HCT116 (cell line): Measurements from ENCODE around the gene TBX5. TPM values are rescaled to one million over a fixed set of nuclear protein-coding genes. Genes with fewer than 3 reads are reported as not detected.

Experiments
- ATAC-seq: fragments of 200-7000 bp; cut with Tn5 transposase; 2 replicates; pipeline ENCODE4 v1.9.1; 2020; ENCODE audit warnings: mild to moderate bottlenecking, moderate library complexity
- BruUV-seq: library from RNA; stranded (reverse); fragments of 400-500 nt; replicated peaks from 2 replicates; lab custom pipeline; 2021; lab: Mats Ljungman, UMichigan
- CTCF ChIA-PET: fragments of 300-600 bp; sonication (Branson Sonifier 250); formaldehyde crosslinking; loops from one replicate; lab custom pipeline; 2021; ENCODE audit warnings: antibody characterized with exemption; lab: Charles Lee
- POLR2A ChIA-PET: fragments of 300-600, 350-600 bp; sonication (Branson Sonifier 250); formaldehyde crosslinking; loops from one replicate; lab custom pipeline; 2021; ENCODE audit warnings: antibody characterized with exemption; lab: Charles Lee
- RAD21 ChIA-PET, 2 experiments: fragments of 300-600 bp; sonication (Branson Sonifier 250); formaldehyde crosslinking; loops; one replicate each; lab custom pipeline; 2023; ENCODE audit warnings: low total read pairs in 2 of 2; ENCODE audit not compliant: uncharacterized antibody in 2 of 2, unreplicated experiment in 2 of 2, low non-redundant PET in 1 of 2; lab: Charles Lee
- DNase-seq: peaks from one replicate; pipeline ENCODE4 v3.0.0-alpha.2; 2010; ENCODE audit warnings: low read depth, low spot score
- H2AFZ ChIP-seq: fragments of 200-600 bp; shearing (Covaris generic), sonication (generic); 2 replicates; pipeline ENCODE4 v1.6.1; 2017; ENCODE audit warnings: low read depth, mixed run types, mixed read lengths, antibody characterized with exemption, low read length; ENCODE audit not compliant: poor library complexity, severe bottlenecking
- H3K27ac ChIP-seq: 2 replicates; pipeline ENCODE4 v1.5.1; 2012; ENCODE audit warnings: low read depth, low read length
- H3K27me3 ChIP-seq: fragments of 200-600 bp; sonication (generic); 2 replicates; pipeline ENCODE4 v1.6.1; 2016; ENCODE audit warnings: mixed run types, low read length, mixed read lengths; ENCODE audit not compliant: insufficient read depth
- H3K36me3 ChIP-seq, 2 experiments: fragments of 200-500 bp in 1 of 2; fragments of 200-600 bp in 1 of 2; sonication (Bioruptor generic) in 1 of 2; sonication (generic) in 1 of 2; 2 replicates each; pipeline versions ENCODE4 v1.5.1 to v1.6.1; 2014 to 2016; ENCODE audit warnings: low read length in 2 of 2, inconsistent platforms in 1 of 2, mixed read lengths in 1 of 2, mixed run types in 1 of 2; ENCODE audit not compliant: insufficient read depth in 2 of 2, control insufficient read depth in 1 of 2
- H3K4me1 ChIP-seq, 2 experiments: fragments of 200-600 bp in 1 of 2; sonication (generic) in 1 of 2; 2 replicates each; pipeline versions ENCODE4 v1.5.1 to v1.6.1; 2012 to 2017; ENCODE audit warnings: low read length in 2 of 2, inconsistent platforms in 1 of 2, mild to moderate bottlenecking in 1 of 2, mixed read lengths in 1 of 2, mixed run types in 1 of 2, moderate library complexity in 1 of 2; ENCODE audit not compliant: insufficient read depth in 2 of 2, control insufficient read depth in 1 of 2
- H3K4me2 ChIP-seq: fragments of 200-600 bp; sonication (generic); 2 replicates; pipeline ENCODE4 v1.6.1; 2017; ENCODE audit warnings: mixed run types, low read length, mixed read lengths
- H3K4me3 ChIP-seq, 2 experiments: fragments of 200-600 bp in 1 of 2; sonication (generic) in 1 of 2; replicated peaks in 1 of 2; 2 replicates each; pipeline ENCODE4 v1.5.1; 2011 to 2016; ENCODE audit warnings: low read length in 2 of 2, control low read depth in 1 of 2, low read depth in 1 of 2, mild to moderate bottlenecking in 1 of 2, mixed read lengths in 1 of 2, mixed run types in 1 of 2
- H3K79me2 ChIP-seq: fragments of 200-600 bp; sonication (generic); 2 replicates; pipeline ENCODE4 v1.6.1; 2017; ENCODE audit warnings: mild to moderate bottlenecking, mixed run types, low read length, moderate library complexity, mixed read lengths; ENCODE audit not compliant: insufficient read depth
- H3K9ac ChIP-seq: fragments of 200-600 bp; sonication (generic); 2 replicates; pipeline ENCODE4 v1.6.1; 2016; ENCODE audit warnings: low read length, mixed read lengths
- H3K9me2 ChIP-seq: fragments of 200-600 bp; sonication (generic), shearing (Covaris generic); 2 replicates; pipeline ENCODE4 v1.6.1; 2017; ENCODE audit warnings: mixed run types, mild to moderate bottlenecking, moderate library complexity; ENCODE audit not compliant: insufficient read depth
- H3K9me3 ChIP-seq, 2 experiments: fragments of 200-500 bp in 1 of 2; fragments of 200-600 bp in 1 of 2; sonication (Bioruptor generic) in 1 of 2; sonication (generic) in 1 of 2; 2 replicates each; pipeline ENCODE4 v1.6.1; 2014 to 2017; ENCODE audit warnings: low read length in 2 of 2, mixed read lengths in 2 of 2, inconsistent platforms in 1 of 2, low read depth in 1 of 2, mild to moderate bottlenecking in 1 of 2, mixed run types in 1 of 2, moderate library complexity in 1 of 2; ENCODE audit not compliant: control insufficient read depth in 1 of 2, insufficient read depth in 1 of 2
- H4K20me1 ChIP-seq: fragments of 200-600 bp; sonication (generic), shearing (Covaris generic); 2 replicates; pipeline ENCODE4 v1.6.1; 2017; ENCODE audit warnings: mixed run types, mild to moderate bottlenecking, moderate library complexity; ENCODE audit not compliant: insufficient read depth
- CEBPB ChIP-seq: IDR thresholded peaks from 2 replicates; pipeline ENCODE4 v1.6.1; 2012; ENCODE audit warnings: low read depth
- EGR1 ChIP-seq: IDR thresholded peaks from 2 replicates; pipeline ENCODE4 v1.6.1; 2012; ENCODE audit warnings: low read depth
- ELF1 ChIP-seq: IDR thresholded peaks from 2 replicates; pipeline ENCODE4 v1.6.1; 2012; ENCODE audit warnings: low read depth, borderline replicate concordance
- EZH2 ChIP-seq: fragments of 200-600 bp; sonication (generic); IDR thresholded peaks from 2 replicates; pipeline ENCODE4 v1.6.1; 2017; ENCODE audit warnings: antibody characterized with exemption, mixed run types
- FOSL1 ChIP-seq: IDR thresholded peaks from 2 replicates; pipeline ENCODE4 v1.6.1; 2012; ENCODE audit warnings: low read depth
- JUND ChIP-seq: IDR thresholded peaks from 2 replicates; pipeline ENCODE4 v1.6.1; 2012
- SP1 ChIP-seq: IDR thresholded peaks from 2 replicates; pipeline ENCODE4 v1.6.1; 2012; ENCODE audit warnings: low read depth
- SRF ChIP-seq: IDR thresholded peaks from 2 replicates; pipeline ENCODE4 v1.6.1; 2012; ENCODE audit warnings: low read depth
- ZNF274 ChIP-seq: fragments of 200-500 bp; sonication (Bioruptor generic); IDR thresholded peaks from 2 replicates; pipeline ENCODE4 v1.6.1; 2014; ENCODE audit warnings: mild to moderate bottlenecking, low read depth, low read length, inconsistent platforms
- intact Hi-C: fragments of 100-400 bp; cut with micrococcal nuclease; formaldehyde crosslinking; loops from 2 replicates; pipeline ENCODE4 v1.10.0; 2022
- total RNA-seq: library from RNA; stranded (reverse); gene quantifications from one replicate; pipeline ENCODE4 v1.2.1, GENCODE V29; 2021; ENCODE audit not compliant: unreplicated experiment
- TF ChIP-seq, protein P1 (sequence below): IDR thresholded peaks from 2 replicates; pipeline ENCODE4 v1.6.1; 2012; ENCODE audit warnings: low read depth
- TF ChIP-seq, protein P2 (sequence below): IDR thresholded peaks from 2 replicates; pipeline ENCODE4 v1.6.1; 2012
- TF ChIP-seq, protein P3 (sequence below): IDR thresholded peaks from 2 replicates; pipeline ENCODE4 v1.6.1; 2012

The TBX5 gene
- total RNA-seq, 1 experiment from 2014 or later: 0.10 TPM

DNA sequence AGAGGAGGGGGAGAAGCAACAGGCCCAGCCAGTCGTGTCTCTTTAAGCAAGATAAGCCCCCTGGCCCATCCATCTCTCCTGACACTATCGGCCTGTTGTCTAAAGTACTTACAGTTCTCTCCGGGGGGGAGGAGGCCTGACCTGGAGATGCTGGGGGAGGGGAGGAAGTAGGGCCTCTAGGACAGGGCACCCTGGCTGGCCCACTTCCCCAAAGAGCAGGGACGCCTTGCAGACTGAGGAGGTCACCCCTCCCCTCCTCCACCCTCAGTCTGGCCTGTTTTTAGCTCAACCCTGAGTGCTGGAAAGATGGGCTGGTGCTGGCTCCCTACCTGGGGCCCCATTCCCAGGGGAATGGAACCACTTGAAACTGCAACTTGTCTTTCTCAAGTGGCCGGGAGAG is 70.3 kb downstream of the TBX5 start:
- Histone ChIP-seq H3K9me3 (no peaks in the 10 kb centered on the region), H3K27ac (no peak overlapping the region), H2AFZ (no peak overlapping the region), H3K4me1 (no peaks in the 10 kb centered on the region), H3K4me3 (no peak overlapping the region), H3K79me2 (no peaks in the 10 kb centered on the region), H3K27me3 (peaks cover 5% of the 10 kb centered on the region; the same call in 1 of the 2 replicates)
- intact Hi-C loops: no loop called here
- TF ChIP-seq, protein P1, sequence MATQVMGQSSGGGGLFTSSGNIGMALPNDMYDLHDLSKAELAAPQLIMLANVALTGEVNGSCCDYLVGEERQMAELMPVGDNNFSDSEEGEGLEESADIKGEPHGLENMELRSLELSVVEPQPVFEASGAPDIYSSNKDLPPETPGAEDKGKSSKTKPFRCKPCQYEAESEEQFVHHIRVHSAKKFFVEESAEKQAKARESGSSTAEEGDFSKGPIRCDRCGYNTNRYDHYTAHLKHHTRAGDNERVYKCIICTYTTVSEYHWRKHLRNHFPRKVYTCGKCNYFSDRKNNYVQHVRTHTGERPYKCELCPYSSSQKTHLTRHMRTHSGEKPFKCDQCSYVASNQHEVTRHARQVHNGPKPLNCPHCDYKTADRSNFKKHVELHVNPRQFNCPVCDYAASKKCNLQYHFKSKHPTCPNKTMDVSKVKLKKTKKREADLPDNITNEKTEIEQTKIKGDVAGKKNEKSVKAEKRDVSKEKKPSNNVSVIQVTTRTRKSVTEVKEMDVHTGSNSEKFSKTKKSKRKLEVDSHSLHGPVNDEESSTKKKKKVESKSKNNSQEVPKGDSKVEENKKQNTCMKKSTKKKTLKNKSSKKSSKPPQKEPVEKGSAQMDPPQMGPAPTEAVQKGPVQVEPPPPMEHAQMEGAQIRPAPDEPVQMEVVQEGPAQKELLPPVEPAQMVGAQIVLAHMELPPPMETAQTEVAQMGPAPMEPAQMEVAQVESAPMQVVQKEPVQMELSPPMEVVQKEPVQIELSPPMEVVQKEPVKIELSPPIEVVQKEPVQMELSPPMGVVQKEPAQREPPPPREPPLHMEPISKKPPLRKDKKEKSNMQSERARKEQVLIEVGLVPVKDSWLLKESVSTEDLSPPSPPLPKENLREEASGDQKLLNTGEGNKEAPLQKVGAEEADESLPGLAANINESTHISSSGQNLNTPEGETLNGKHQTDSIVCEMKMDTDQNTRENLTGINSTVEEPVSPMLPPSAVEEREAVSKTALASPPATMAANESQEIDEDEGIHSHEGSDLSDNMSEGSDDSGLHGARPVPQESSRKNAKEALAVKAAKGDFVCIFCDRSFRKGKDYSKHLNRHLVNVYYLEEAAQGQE: no peak
- TF ChIP-seq EZH2: no peak
- no peak for TF ChIP-seq SRF
- TF ChIP-seq SP1: no peak
- no peak for TF ChIP-seq EGR1
- TF ChIP-seq, protein P2, sequence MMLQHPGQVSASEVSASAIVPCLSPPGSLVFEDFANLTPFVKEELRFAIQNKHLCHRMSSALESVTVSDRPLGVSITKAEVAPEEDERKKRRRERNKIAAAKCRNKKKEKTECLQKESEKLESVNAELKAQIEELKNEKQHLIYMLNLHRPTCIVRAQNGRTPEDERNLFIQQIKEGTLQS: no peak
- TF ChIP-seq, all 23 proteins: peak for 0
- POLR2A ChIA-PET: no interaction called here
- Histone ChIP-seq H3K9me2 (no peaks in the 10 kb centered on the region), H3K36me3 (no peaks in the 10 kb centered on the region), H3K4me2 (no peak overlapping the region), H4K20me1 (no peaks in the 10 kb centered on the region), H3K9ac (no peak overlapping the region)
- ATAC-seq (no peak), DNase-seq (no peak)
- RAD21 ChIA-PET: no interaction called here
- BruUV-seq: no TSS peak
- CTCF ChIA-PET: no interaction called here

DNA sequence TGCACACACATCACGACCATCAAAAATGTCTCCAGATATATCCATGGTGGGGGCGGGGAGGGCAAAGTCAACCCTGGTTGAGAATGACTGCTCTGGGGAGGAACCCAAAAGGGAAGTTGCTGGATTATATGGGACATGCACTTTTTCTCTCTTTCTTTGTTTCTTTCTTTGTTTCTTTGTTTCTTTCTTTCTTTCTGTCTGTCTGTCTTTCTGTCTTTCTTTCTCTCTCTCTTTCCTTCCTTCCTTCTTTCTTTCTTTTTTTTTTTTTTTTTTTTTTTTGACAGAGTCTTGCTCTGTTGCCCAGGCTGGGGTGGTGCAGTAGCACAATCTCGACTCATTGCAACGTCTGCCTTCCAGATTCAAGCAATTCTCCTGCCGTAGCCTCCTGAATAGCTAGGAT is 71.5 kb downstream of the TBX5 start:
- Histone ChIP-seq H3K9ac (no peak overlapping the region), H4K20me1 (no peaks in the 10 kb centered on the region), H3K4me2 (no peak overlapping the region), H3K4me3 (no peak overlapping the region), H3K4me1 (no peaks in the 10 kb centered on the region), H3K79me2 (no peaks in the 10 kb centered on the region), H3K27me3 (peaks cover 5% of the 10 kb centered on the region; the same call in 1 of the 2 replicates), H3K36me3 (no peaks in the 10 kb centered on the region), H2AFZ (no peak overlapping the region), H3K9me3 (no peaks in the 10 kb centered on the region), H3K9me2 (no peaks in the 10 kb centered on the region), H3K27ac (no peak overlapping the region)
- POLR2A ChIA-PET: no interaction called here
- intact Hi-C loops: no loop called here
- DNase-seq: no peak
- no TSS peak for BruUV-seq
- RAD21 ChIA-PET: no interaction called here
- ATAC-seq: no peak
- TF ChIP-seq ZNF274 (no peak), CEBPB (no peak), FOSL1 (no peak), SRF (no peak), ELF1 (no peak), SP1 (no peak), EGR1 (no peak), JUND (no peak)
- TF ChIP-seq, protein P2: no peak
- TF ChIP-seq, protein P3, sequence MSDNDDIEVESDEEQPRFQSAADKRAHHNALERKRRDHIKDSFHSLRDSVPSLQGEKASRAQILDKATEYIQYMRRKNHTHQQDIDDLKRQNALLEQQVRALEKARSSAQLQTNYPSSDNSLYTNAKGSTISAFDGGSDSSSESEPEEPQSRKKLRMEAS: no peak
- CTCF ChIA-PET: no interaction called here
